Breast epithelium (tissue), 3 donors: ENCODE data around the gene HOXB4.

Source experiments
- POLR2A ChIP-seq: fragments of 450-650 bp; IDR thresholded peaks from one replicate; pipeline ENCODE4 v1.6.1; 2016; ENCODE audit warnings: antibody characterized with exemption, mild to moderate bottlenecking, moderate library complexity
- POLR2AphosphoS5 ChIP-seq, 3 donors: sonication (generic); formaldehyde crosslinking; IDR thresholded peaks; one replicate each; pipeline ENCODE4 v1.6.1; 2017; ENCODE audit warnings: antibody characterized with exemption in 3 of 3
- TF ChIP-seq, protein P1 (sequence below), 3 donors: fragments of 450-650 bp; IDR thresholded peaks; one replicate each; pipeline ENCODE4 v1.5.1; 2016 to 2017; ENCODE audit warnings: antibody characterized with exemption in 3 of 3, mild to moderate bottlenecking in 3 of 3, moderate library complexity in 3 of 3

GRCh38 chr17:48571024-48571818, 6.9 kb downstream of the HOXB4 start:
- TF ChIP-seq POLR2A (no peak), POLR2AphosphoS5 (IDR thresholded peaks at IDR 0.05) (no peak)
- TF ChIP-seq, protein P1, sequence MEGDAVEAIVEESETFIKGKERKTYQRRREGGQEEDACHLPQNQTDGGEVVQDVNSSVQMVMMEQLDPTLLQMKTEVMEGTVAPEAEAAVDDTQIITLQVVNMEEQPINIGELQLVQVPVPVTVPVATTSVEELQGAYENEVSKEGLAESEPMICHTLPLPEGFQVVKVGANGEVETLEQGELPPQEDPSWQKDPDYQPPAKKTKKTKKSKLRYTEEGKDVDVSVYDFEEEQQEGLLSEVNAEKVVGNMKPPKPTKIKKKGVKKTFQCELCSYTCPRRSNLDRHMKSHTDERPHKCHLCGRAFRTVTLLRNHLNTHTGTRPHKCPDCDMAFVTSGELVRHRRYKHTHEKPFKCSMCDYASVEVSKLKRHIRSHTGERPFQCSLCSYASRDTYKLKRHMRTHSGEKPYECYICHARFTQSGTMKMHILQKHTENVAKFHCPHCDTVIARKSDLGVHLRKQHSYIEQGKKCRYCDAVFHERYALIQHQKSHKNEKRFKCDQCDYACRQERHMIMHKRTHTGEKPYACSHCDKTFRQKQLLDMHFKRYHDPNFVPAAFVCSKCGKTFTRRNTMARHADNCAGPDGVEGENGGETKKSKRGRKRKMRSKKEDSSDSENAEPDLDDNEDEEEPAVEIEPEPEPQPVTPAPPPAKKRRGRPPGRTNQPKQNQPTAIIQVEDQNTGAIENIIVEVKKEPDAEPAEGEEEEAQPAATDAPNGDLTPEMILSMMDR (IDR thresholded peaks at IDR 0.05), result no peak
